ENCODE data around the gene SETD2.

The SETD2 gene

GRCh38 chr3:46992231-46992630 is 171.7 kb downstream of the SETD2 start:
- no peak overlapping the region for H3K27ac ChIP-seq (ENCODE audit: low read length)
- ATAC-seq (ENCODE audit: insufficient read depth, low read depth) (no peak), DNase-seq (no peak)
- H3K4me1 ChIP-seq (ENCODE audit: insufficient read depth, low read length): peaks cover 21% of the 10 kb centered on the region
- H3K4me2 ChIP-seq (ENCODE audit: insufficient read depth, low read length): no peak overlapping the region
- peaks cover 11% of the 10 kb centered on the region for H3K79me2 ChIP-seq (ENCODE audit: insufficient read depth, low read length)
- no peaks in the 10 kb centered on the region for H3K9me3 ChIP-seq (ENCODE audit: insufficient read depth, low read length, severe bottlenecking)
- no peak overlapping the region for H3K9ac ChIP-seq (ENCODE audit: low read depth, low read length)
- no peak overlapping the region for H2AFZ ChIP-seq (ENCODE audit: low read depth, low read length)
- no peak overlapping the region for H3K4me3 ChIP-seq (ENCODE audit: low read depth in 1 of 2, low read length in 2 of 2)
- TF ChIP-seq EZH2 (IDR thresholded peaks at IDR 0.05; ENCODE audit: borderline replicate concordance, low read depth, low read length, severe bottlenecking) (no peak), CTCF (IDR thresholded peaks at IDR 0.05; ENCODE audit: borderline replicate concordance, extremely low read depth, low read length, poor library complexity, severe bottlenecking) (no peak)
- H3K36me3 ChIP-seq (ENCODE audit: insufficient read depth, low read length): peaks cover 91% of the 10 kb centered on the region
- H3K27me3 ChIP-seq (ENCODE audit: insufficient read depth, low read length, poor library complexity): no peaks in the 10 kb centered on the region
- H4K20me1 ChIP-seq (ENCODE audit: insufficient read depth, low read length): 0 out of 2 replicates have a peak, but pooled peaks cover 4% of the 10 kb centered on the region

DNA sequence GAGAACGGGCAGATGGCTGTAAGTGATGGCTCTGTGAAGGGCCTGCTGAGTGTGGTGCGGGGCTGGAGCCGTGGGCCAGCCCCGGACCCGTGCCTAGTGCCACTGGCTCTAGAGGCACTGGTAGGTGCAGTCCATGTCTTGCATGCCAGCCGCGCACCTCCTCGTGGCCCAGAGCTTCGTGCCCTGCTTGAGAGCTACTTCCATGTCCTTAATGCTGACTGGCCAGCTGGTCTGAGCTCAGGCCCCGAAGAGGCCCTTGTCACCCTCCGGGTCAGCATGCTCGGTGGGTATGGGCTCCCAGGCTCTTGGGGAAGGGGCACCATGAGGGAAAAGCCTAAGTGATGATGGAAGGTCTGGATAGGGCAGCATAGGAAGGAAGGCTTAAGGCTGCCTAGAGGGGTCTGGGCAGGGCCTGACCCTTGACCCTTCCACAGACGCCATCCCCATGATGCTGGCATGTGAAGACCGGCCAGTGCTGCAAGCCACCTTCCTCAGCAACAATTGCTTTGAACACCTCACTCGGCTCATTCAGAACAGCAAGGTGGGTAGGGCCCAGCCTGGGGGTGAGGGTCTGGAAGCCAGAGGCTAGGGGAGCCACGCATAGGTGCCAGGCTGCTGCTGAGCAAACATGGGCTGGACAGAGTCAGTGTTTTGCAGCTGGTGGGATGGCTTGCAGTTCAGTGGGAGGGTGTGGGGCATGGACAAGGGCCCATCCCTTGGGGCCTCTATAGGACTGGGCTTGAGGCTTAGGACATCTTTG is 172.3 kb downstream of the SETD2 start:
- H3K79me2 ChIP-seq (ENCODE audit: insufficient read depth, low read length): peaks cover 17% of the 10 kb centered on the region
- TF ChIP-seq EZH2 (IDR thresholded peaks at IDR 0.05; ENCODE audit: borderline replicate concordance, low read depth, low read length, severe bottlenecking) (no peak), CTCF (IDR thresholded peaks at IDR 0.05; ENCODE audit: borderline replicate concordance, extremely low read depth, low read length, poor library complexity, severe bottlenecking) (no peak)
- no peak for ATAC-seq (ENCODE audit: insufficient read depth, low read depth)
- peaks cover 85% of the 10 kb centered on the region for H3K36me3 ChIP-seq (ENCODE audit: insufficient read depth, low read length)
- no peaks in the 10 kb centered on the region for H3K27me3 ChIP-seq (ENCODE audit: insufficient read depth, low read length, poor library complexity)
- DNase-seq: no peak
- no peaks in the 10 kb centered on the region for H3K9me3 ChIP-seq (ENCODE audit: insufficient read depth, low read length, severe bottlenecking)
- no peak overlapping the region for H3K4me2 ChIP-seq (ENCODE audit: insufficient read depth, low read length)
- H3K4me1 ChIP-seq (ENCODE audit: insufficient read depth, low read length): peaks cover 27% of the 10 kb centered on the region
- 0 out of 2 replicates have a peak, but pooled peaks cover 4% of the 10 kb centered on the region for H4K20me1 ChIP-seq (ENCODE audit: insufficient read depth, low read length)
- H3K4me3 ChIP-seq (ENCODE audit: low read depth in 1 of 2, low read length in 2 of 2): no peak overlapping the region
- H2AFZ ChIP-seq (ENCODE audit: low read depth, low read length): no peak overlapping the region
- H3K27ac ChIP-seq (ENCODE audit: low read length): peak overlapping the region; percentile 19; the same call in 1 of the 2 replicates
- H3K9ac ChIP-seq (ENCODE audit: low read depth, low read length): no peak overlapping the region

- ATAC-seq (ENCODE audit: insufficient read depth, low read depth) (no peak), DNase-seq (no peak)
- Histone ChIP-seq H3K4me1 (ENCODE audit: insufficient read depth, low read length) (peaks cover 35% of the 10 kb centered on the region), H3K79me2 (ENCODE audit: insufficient read depth, low read length) (peaks cover 25% of the 10 kb centered on the region), H3K27ac (ENCODE audit: low read length) (peak overlapping the region; percentile 35), H4K20me1 (ENCODE audit: insufficient read depth, low read length) (0 out of 2 replicates have a peak, but pooled peaks cover 4% of the 10 kb centered on the region), H3K4me3 (ENCODE audit: low read depth in 1 of 2, low read length in 2 of 2) (no peak overlapping the region), H2AFZ (ENCODE audit: low read depth, low read length) (no peak overlapping the region), H3K27me3 (ENCODE audit: insufficient read depth, low read length, poor library complexity) (no peaks in the 10 kb centered on the region), H3K9ac (ENCODE audit: low read depth, low read length) (no peak overlapping the region), H3K4me2 (ENCODE audit: insufficient read depth, low read length) (no peak overlapping the region), H3K36me3 (ENCODE audit: insufficient read depth, low read length) (peaks cover 77% of the 10 kb centered on the region), H3K9me3 (ENCODE audit: insufficient read depth, low read length, severe bottlenecking) (no peaks in the 10 kb centered on the region)
- TF ChIP-seq EZH2 (IDR thresholded peaks at IDR 0.05; ENCODE audit: borderline replicate concordance, low read depth, low read length, severe bottlenecking) (no peak), CTCF (IDR thresholded peaks at IDR 0.05; ENCODE audit: borderline replicate concordance, extremely low read depth, low read length, poor library complexity, severe bottlenecking) (no peak)
Observed at GRCh38 chr3:46990573-46991374, 173.1 kb downstream of the SETD2 start.

Data from DND-41 (cell line).